GM19372 (cell line): ENCODE measurements around the gene PDSS1.

Source experiments
- ATAC-seq: cut with Tn5 transposase; IDR thresholded peaks from one replicate; pipeline ENCODE4 v1.9.1; 2021; ENCODE audit warnings: mild to moderate bottlenecking, low read depth, moderate library complexity; ENCODE audit not compliant: unreplicated experiment

PDSS1 gene

DNA sequence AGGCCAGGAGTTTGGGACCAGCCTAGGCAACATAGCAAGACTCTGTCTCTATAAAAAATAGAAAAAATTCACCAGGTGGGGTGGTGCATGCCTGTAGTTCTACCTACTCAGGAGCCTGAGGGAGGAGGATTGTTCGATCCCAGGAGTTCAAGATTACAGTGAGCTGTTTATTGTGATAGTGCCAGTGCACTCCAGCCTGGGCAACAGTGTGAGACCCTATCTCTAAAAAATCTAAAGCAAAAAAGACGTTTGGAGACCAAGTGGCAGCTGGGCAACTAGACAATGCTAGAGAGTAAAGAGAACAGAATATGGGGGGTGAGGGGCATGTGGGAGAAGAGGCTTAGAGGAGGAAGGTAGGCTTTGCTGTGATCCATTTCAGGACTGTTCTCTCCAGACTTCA lies 1.4 kb downstream of the PDSS1 start:
- no peak for ATAC-seq

DNA sequence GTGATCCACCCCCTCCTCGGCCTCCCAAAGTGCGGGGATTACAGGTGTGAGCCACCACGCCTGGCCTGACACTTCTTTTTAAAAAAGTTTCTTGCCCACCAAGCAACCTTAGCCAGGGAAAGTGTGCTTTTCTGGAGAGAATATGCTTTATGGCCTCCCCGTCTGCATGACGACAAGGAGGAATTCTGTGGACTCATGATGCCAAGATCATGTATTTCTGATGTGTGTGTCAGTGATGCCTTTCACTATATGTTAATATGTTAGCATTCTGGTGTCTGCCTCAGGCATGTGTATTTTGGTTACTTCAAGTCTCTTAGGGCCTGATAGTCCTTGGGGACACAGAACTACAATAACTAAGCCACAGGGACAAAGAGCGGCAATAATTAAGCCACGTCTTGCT lies 2.1 kb downstream of the PDSS1 start:
- no peak for ATAC-seq

DNA sequence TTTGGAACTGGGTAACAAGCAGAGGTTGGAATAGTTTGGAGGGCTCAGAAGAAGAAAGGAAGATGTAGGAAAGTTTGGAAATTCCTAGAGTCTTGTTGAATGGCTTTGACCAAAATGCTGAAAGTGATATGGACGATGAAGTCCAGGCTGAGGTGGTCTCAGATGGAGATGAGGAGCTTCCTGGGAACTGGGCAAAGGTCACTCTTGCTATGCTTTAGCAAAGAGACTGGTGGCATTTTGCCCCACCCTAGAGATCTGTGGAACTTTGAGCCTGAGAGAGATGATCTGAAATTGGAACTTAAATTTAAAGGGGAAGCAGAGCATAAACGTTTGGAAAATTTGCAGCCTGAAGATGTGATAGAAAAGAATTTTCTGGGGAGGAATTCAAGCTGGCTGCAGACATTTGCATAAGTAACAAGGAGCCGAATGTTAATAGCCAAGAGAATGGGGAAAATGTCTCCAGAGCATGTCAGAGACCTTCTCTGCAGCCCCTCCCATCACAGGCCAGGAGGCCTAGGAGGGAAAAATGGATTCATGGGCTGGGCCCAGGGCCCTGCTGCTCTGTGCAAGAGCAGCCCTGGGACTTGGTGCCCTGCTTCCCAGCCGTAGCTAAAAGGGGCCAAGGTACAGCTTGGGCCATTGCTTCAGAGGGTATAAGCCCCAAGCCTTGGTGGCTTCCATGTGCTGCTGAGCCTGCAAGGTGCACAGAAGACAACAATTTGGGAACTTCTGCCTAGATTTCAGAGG lies 3.6 kb downstream of the PDSS1 start:
- ATAC-seq, result no peak

DNA sequence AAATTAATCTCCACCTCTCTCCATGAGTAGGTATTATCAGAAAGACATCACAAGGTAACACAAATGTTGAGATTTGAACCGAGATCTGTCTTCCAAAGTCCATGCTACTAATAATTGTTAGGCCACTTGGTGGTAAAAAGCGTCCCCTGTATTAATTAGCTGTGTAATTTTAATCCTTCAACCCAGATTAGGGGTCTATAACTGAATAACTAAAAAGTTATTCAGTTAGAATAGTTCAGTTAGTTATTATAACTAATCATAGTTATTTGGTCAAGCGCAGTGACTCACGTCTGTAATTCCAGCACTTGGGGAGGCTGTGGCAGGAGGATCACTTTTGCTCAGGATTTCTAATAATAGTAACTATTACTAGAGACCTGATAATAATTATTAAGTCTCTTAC lies 5.6 kb downstream of the PDSS1 start:
- no peak for ATAC-seq

DNA sequence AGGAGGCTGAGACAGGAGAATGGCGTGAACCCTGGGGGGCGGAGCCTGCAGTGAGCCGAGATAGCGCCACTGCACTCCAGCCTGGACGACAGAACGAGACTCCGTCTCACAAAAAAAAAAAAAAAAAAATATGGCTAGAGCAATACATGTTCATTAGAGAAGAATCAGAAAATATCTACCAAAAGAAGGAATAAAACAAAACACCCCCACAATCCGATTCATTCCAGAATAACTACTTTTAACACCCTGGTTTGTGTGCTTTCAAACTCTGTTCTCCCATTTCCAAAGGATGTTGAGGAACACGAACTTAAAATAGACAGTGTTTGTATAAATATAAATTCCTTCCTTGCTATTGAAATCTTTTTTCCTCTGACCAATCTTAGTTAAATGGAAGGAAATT lies 6.5 kb downstream of the PDSS1 start:
- ATAC-seq, result no peak

DNA sequence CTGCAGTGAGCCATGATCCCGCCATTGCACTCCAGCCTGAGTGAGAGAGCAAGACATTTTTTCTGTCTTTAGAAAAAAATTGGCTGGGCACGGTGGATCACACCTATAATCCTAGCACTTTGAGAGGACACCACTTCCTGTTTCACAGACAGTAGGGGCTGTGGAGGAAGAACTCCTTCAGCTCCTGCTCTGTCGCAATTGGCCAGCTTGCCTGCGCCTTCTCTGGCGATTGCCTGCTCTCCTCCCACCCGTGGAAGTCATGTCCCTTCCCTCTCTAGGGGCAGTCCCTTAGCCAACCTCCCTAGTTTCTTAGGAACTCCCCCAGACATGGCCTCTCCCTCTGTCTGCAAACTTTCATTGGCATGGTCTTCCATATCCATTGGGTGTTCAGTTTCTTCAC lies 8.7 kb downstream of the PDSS1 start:
- no peak for ATAC-seq

DNA sequence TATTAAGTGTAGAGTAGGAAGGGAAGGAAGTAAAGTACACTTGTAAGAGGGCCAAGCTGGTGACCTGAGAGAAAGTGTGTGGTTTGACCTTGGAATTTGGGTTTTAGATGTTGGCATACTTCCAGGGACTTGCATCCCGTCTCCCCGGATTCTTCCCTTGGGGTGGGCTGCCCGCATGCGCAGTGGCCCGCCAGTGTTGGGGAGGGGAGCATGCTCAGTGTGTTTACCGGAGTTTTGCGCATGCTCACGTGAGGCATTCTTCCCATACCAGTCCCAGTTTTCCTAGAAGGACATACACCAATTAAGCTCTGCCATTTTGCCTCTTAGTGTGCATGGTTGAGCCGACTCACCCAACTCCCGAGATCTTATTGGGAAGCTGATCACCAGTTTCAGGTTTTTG lies 9.4 kb downstream of the PDSS1 start:
- no peak for ATAC-seq

DNA sequence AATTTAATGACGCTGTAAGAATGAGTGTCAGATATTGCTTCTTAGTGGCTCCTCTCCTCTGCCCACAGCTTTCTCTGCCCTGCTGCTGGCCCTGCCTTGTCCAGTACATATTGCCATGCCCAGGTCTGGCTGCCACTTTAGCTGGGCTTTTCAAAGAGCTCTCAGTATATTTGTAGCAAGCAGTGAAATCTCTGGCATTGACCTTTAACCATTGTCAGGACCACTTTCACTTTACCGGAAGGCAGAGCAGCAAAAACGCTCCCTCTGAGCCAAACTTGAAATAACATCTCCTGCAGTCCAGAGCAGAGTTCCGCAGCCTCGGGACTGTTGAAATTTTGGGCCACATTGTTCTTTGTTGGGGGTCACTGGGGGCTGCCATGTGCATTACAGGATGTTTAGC lies 13.8 kb downstream of the PDSS1 start:
- ATAC-seq, result no peak

DNA sequence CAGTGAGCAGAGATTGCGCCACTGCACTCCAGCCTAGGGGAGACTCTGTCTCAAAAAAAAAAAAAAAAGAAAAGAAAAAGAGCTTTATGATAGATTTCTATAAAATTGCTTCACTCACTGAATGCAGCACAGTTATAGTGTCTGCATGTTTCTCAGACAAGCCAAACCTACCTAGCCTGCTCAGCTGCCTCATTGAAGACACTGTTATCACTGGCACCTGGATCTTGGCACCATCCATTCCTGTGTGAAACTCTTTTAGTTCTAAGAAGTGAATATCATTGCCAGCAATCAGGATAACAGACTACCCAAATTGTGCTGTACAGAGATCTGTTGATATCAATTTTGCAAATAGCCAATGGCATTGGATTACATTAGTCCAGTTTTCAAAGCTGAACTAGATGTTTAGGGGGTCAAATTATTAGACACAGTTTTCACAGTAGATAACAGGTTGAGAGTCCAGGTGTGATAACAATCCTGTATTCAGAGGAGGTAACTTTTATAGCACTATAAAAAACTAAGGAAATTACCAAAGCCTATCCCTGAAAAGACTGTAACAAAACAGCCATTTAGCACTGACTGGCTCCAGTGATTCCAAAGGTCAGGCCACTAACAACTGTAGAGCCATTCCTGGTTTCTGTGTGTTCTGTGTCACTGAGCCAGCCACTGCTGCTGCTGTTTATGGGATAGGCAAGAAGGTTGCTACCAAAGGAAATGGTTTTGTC lies 17.1 kb downstream of the PDSS1 start:
- ATAC-seq, result no peak

DNA sequence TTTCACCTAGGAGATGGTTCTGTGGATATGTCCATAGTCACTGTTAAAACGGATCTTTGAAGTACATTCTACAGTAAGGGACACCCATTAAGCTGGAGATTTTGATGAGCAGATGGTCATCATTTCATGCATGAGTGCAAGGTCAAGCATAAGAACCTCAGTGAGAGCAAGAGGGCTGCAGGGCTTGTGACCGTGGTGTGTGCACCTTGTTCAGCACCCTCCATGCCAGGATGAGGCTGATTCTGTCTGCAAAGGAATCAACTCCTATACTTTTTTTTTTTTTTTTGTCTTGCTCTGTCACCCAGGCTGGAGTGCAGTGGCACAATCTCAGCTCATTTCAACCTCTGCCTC lies 17.6 kb downstream of the PDSS1 start:
- no peak for ATAC-seq

DNA sequence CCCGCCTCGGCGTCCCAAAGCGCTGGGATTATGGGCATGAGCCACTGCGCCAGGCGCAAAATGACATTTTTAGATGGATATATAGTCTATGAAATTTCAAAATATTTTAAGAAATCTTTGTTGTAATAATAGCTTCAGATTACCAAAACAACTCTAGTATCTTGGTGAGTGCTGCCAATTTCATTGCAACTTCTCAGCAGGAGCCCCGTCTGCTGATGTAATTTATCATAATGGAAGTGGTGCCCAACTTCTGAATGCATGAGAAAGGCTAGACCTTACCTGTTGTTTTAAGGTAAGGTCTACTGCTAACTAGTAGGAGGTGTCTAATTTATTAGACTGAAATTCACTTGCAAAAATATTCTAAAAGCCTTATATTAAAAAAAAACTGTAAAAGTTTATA lies 20.0 kb downstream of the PDSS1 start:
- ATAC-seq, result no peak

DNA sequence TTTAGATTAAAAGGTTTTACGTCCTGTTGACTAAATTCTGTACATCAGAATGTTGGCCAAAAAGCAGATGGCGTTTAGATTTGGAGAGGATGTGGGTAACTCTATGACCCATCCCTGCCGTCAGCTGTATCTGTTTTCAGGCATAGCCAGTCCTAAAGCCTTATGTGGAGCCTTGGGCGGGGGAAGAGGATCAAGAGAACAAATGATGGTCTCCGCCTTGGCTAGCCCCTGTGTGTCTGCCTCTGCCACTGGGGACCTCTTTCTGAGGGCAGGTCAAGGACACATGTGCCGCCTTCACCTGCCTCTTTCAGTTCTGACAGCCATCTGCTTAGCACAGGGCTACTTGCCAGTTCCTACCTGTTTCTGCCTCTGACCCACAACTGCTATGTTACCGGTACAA lies 24.1 kb downstream of the PDSS1 start:
- no peak for ATAC-seq

DNA sequence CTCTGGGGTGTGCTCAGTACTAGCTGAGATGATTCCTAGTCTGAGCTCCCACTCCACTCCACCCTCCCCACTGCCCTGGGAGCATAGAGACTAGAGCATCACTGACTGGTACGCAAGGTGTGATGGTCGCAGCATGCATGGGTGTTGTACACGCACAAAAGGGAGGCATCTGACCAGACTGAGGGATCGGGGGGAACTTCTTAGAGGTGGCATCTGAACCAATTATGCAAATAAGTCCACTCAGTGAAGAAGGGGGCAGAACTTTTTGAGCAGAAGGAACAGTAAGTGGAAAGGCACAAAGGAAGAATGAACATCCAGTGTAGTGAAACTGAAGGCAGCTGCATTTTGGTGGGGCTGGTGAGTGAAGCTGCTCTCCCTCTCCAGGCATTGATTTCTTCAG lies 25.5 kb downstream of the PDSS1 start:
- ATAC-seq, result no peak

DNA sequence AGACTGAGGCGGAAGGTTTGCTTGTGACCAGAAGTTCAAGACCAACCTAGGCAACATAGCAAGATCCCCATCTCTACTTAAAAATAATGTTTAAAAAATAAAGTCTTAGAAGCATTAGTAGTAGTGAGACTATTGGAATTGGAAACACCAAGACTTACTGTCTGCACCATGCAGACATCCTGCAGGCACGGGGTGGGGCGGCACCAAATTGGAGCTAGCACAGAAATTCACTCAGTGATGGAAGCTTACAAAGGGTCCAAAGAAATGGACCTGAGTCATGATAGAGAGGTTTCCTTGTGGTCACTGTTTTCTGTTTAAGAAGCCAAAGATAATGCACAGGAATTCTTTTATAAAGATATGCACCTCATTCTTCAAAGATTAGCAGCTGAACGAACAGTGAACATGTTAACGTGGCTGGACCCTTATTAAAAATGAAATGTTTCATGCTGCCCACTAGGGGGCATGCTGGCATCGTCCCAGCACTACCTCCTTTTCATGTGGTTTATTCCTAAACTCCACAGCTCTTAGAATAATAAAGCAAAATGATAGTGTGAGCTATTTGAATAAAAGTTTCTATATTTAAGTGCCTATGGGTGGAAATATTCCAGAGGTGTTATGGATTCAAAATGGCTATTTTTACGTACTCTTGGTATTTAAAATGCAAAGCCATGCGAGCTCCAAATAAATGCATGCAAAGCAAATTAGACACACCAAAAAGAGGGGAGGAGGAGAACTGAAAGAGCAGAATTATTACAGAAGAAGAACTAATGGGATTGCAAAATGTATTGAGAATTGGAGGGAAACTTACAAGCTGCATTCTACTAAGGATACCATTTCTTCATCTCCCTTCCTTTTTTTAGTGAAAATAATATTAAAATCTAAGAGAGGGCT lies 28.6 kb downstream of the PDSS1 start:
- ATAC-seq, result no peak

DNA sequence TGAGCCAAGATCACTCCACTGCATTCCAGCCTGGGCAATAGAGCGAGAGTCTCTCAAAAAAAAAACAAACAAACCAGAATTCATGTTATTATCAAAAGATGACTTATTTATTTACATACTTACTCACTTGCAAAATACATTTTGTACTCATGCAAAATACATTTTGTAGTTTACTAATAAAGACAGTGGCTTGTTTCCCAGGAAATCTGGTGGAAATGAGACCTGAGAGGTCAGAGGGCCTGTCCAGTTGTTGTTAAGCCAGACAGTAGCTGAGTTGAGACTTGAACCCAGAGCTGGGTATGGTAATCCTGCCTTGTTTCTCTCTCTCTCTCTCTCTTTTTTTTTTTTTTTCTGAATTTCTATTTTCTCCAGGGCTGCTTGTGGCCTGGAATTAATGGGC lies 29.5 kb downstream of the PDSS1 start:
- ATAC-seq, result no peak

DNA sequence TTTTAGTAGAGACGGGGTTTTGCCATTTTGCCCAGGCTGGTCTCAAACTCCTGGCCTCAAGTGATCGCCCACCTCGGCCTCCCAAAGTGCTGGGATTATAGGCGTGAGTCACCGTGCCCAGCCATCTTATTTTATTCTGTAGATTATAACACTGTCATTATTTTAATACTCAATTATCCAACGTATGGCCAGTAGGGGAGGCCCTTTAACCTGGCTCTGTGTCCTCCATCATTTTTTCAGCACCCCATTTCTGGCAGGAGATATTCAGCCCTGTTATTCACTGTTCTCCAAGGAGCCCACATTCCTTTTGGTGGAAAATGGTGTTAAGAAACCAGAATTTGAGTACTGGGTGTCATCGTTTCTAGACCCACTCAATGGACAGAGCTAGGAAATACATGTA lies 31.5 kb downstream of the PDSS1 start:
- ATAC-seq, result no peak

DNA sequence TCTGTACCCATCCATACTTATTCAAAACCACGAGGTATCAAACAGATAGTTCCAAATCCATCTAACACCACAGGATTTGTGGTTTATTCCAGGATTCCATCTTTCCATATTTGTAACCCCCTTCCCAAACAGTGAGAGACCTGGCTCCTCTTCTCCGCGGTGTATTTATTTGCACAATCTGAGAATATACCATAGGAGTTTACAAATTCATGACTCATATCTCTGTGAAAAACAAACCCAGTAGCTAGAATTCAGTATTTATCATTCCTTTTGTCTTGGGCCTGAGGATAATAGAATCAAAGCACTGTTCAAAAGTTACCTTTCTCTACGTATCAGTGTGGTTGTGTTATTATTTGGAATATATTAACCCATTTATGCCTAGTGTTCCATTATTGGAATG lies 31.9 kb downstream of the PDSS1 start:
- ATAC-seq, result no peak

DNA sequence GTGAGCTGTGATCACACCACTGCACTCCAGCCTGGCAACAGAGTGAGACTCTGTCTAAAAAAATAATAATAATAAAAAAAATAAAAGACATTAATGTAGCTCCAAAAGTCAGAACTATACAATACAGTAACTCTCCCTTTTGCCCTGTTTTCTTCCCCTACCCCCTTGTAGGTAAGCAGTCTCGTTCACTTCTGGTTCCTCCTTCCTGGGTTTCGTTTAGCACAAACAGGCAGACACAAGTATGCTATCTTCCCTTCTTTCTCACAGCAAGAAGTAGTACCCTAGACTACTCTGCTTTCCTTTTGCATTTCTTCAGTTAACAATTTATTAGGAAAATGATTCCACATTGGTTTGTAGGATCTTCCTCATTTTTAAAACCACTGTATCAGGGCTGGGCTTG lies 33.1 kb downstream of the PDSS1 start:
- no peak for ATAC-seq

DNA sequence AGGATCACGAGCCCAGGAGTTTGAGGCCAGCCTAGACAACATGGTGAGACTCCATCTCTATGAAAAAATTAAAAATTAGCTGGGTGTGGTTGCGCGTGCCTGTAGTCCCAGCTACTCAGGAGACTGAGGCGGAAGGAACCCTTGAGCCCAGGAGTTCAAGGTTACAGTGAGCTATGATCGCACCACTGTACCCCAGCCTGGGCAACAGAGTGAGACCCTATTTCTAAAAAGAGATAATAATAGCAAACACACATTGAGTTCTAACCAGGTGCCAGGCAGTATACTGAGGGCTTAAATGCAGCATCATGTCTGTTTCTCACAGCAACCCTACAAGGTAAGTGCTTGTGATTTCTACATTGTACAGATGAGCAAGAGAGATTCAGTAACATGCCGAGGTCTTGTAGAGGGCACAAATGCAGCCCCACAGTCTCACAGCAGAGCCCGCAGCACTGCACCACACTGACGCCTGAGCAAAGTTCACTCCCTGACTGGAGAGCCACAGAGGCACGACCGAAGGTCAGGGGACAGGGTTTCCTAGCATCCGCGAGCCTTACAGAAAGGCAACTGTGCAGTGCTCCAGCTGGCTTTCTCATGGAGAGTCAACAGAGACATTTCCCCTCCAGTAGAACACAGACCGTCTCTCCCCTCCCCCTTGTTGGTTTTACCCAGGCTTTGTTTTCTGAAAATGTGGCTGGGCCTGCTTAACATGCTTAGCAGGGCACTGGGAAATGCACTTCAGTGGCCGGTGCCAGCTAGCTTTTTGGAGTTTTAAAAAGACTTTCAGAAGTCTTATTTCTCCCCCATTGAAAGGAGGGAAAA lies 36.5 kb downstream of the PDSS1 start:
- ATAC-seq, result no peak

DNA sequence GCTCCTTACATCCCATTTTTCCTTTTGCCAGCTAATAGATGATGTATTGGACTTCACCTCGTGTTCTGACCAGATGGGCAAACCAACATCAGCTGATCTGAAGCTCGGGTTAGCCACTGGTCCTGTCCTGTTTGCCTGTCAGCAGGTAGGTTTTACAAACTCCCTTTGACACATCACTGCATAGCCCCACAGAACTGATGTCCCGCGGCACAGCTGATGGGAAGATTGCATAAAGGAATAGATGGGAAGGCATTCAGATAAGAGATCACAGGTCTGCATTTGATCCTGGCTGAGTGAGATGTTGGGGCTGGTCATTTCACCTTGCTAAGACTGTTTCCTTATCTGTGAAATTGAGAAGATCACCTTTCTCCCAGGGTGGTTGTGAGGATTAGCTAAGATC lies 37.9 kb downstream of the PDSS1 start:
- no peak for ATAC-seq

DNA sequence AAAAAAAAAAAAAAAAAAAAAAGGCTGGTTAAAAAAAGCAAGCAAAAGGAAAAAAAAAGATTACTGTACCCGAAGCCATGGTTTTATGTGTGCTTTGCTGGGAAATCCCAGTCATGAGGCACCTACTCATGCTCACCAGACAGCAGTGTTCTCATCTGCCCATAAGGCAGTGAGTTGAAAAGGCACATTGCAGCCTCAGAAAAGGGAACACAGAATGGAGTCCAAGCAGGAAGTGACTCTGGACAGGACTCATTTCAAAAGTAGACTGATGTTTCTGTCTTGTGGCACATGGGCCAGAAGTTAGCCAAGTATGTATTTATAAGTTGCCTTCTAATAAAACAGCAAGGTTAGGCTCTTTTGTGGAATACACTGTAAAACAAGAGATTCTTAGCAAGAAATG lies 40.2 kb downstream of the PDSS1 start:
- peak; percentile 68 for ATAC-seq
